SK-N-SH (cell line): ENCODE measurements around the gene FCER2.

Experiments used
- CTCF ChIP-seq: fragments of 200-600 bp; sonication (generic); IDR thresholded peaks from 2 replicates; pipeline ENCODE4 v1.6.1; 2017; ENCODE audit warnings: antibody characterized with exemption, mild to moderate bottlenecking, moderate library complexity
- EP300 ChIP-seq, 2 experiments: IDR thresholded peaks; 2 replicates each; pipeline versions ENCODE4 v1.4.0 to v1.6.1; 2012; ENCODE audit warnings: borderline replicate concordance in 1 of 2, low read depth in 1 of 2, low read length in 1 of 2
- FOXJ3 ChIP-seq: sonication (generic); formaldehyde crosslinking; IDR thresholded peaks from 2 replicates; pipeline ENCODE4 v1.5.1; 2020; ENCODE audit warnings: mild to moderate bottlenecking, missing genetic modification reagents
- IRF3 ChIP-seq: fragments of 150-350 bp; IDR thresholded peaks from 2 replicates; pipeline ENCODE4 v1.6.1; 2016; ENCODE audit warnings: mild to moderate bottlenecking, low read depth, low read length
- JUND ChIP-seq: IDR thresholded peaks from 2 replicates; pipeline ENCODE4 v1.4.0; 2012
- MXI1 ChIP-seq: IDR thresholded peaks from 2 replicates; pipeline ENCODE4 v1.6.1; 2012; ENCODE audit warnings: mild to moderate bottlenecking, low read depth, low read length, improper control_type of control experiment
- RAD21 ChIP-seq: IDR thresholded peaks from 2 replicates; pipeline ENCODE4 v1.6.1; 2012; ENCODE audit warnings: mild to moderate bottlenecking, low read length
- SIN3A ChIP-seq: IDR thresholded peaks from 2 replicates; pipeline ENCODE4 v1.6.1; 2012; ENCODE audit warnings: low read depth, mild to moderate bottlenecking, low read length, moderate library complexity, borderline replicate concordance
- TAF1 ChIP-seq: IDR thresholded peaks from 2 replicates; pipeline ENCODE4 v1.6.1; 2012; ENCODE audit warnings: low read depth, mild to moderate bottlenecking, low read length, moderate library complexity, borderline replicate concordance
- TCF12 ChIP-seq: IDR thresholded peaks from 2 replicates; pipeline ENCODE4 v1.4.0; 2012
- USF1 ChIP-seq: IDR thresholded peaks from 2 replicates; pipeline ENCODE4 v1.4.0; 2012; ENCODE audit warnings: low read depth, borderline replicate concordance

DNA sequence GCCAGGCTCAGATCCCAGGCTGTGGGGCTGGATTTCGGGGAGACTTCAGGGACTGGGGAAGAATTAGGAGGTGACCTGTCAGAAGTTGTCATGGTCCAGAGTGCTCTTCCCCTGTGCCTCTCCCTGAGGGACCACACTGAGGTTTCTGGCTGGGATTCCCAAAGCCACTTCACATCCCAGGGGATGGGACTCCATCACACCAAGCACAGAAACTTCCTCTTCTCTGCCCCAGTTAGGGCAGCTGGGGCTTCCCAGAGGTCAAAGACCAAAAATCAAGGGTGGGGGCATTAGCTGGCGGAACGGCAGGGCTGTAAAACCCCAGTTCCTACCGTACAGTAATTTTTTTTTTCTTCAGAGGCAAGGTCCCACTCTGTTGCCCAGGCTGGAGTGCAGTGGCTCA is 7.4 kb downstream of the FCER2 start:
- TF ChIP-seq SIN3A (no peak), CTCF (no peak), RAD21 (no peak), TAF1 (no peak), JUND (no peak), MXI1 (no peak), EP300 (IDR thresholded peaks at IDR 0.05; ENCODE audit: borderline replicate concordance in 1 of 2, low read depth in 1 of 2, low read length in 1 of 2) (no peak), USF1 (no peak), TCF12 (no peak), IRF3 (no peak), FOXJ3 (no peak)
